Astrocyte (in vitro differentiated cells and primary cell): Measurements from ENCODE around the gene ZMYM4.

Experiments
- EZH2 ChIP-seq: IDR thresholded peaks from 2 replicates; pipeline ENCODE4 v1.6.1; 2012; ENCODE audit warnings: mild to moderate bottlenecking, low read length, inconsistent platforms; ENCODE audit not compliant: insufficient read depth
- TF ChIP-seq, protein P1 (sequence below): IDR thresholded peaks from 2 replicates; pipeline ENCODE4 v1.5.1; 2011; ENCODE audit warnings: low read depth, mild to moderate bottlenecking, inconsistent platforms, low read length, moderate library complexity; ENCODE audit not compliant: insufficient read depth

DNA sequence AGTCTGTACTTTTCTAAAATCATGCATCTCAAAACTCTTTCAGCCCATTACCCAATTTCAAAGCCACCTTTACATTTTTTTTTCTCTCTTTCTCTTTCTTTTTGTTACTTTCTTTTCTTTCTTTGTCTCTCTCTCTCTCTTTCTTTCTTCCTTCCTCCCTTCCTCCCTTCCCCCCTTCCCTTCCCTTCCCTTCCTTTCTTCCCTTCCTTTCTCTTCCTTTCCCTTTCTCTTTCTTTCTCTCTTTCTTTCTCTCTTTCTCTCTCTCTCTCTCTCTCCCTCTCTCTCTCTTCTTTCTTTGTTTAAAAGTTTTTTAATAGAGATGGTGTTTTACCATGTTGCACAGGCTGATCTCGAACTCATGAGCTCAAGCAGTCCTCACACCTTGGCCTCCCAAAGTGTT, 11.5 kb downstream of the ZMYM4 start:
- TF ChIP-seq, protein P1, sequence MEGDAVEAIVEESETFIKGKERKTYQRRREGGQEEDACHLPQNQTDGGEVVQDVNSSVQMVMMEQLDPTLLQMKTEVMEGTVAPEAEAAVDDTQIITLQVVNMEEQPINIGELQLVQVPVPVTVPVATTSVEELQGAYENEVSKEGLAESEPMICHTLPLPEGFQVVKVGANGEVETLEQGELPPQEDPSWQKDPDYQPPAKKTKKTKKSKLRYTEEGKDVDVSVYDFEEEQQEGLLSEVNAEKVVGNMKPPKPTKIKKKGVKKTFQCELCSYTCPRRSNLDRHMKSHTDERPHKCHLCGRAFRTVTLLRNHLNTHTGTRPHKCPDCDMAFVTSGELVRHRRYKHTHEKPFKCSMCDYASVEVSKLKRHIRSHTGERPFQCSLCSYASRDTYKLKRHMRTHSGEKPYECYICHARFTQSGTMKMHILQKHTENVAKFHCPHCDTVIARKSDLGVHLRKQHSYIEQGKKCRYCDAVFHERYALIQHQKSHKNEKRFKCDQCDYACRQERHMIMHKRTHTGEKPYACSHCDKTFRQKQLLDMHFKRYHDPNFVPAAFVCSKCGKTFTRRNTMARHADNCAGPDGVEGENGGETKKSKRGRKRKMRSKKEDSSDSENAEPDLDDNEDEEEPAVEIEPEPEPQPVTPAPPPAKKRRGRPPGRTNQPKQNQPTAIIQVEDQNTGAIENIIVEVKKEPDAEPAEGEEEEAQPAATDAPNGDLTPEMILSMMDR, result no peak
- TF ChIP-seq EZH2, result no peak
